Hippocampal formation (tissue), 2 donors: ENCODE results near the gene SYS1.

Experiments
- DNase-seq, 2 donors: peaks; one replicate each; lab custom pipeline; 2025; lab: John Stamatoyannopoulos, UW

The SYS1 gene

GRCh38 chr20:45355209-45356084 is 7.5 kb upstream of the SYS1 start:
- no peak for DNase-seq

GRCh38 chr20:45358282-45359068 is 4.5 kb upstream of the SYS1 start:
- peak; percentile 44 to 78 for DNase-seq

- no peak for DNase-seq
These were observed 3.9 kb upstream of the SYS1 start for GRCh38 chr20:45359069-45359405.

- DNase-seq, result no peak
These were observed 3.4 kb upstream of the SYS1 start for GRCh38 chr20:45359406-45360148.

- no peak for DNase-seq
These were observed 1.2 kb upstream of the SYS1 start for GRCh38 chr20:45361793-45362192.

GRCh38 chr20:45363611-45364492 is 896 bp downstream of the SYS1 start:
- no peak for DNase-seq

GRCh38 chr20:45365444-45365970 is 2.6 kb downstream of the SYS1 start:
- DNase-seq, result no peak

- DNase-seq, result no peak
These were observed 3.2 kb downstream of the SYS1 start for GRCh38 chr20:45366192-45366591.

- no peak for DNase-seq
These were observed 3.7 kb downstream of the SYS1 start for GRCh38 chr20:45366631-45367030.

- no peak for DNase-seq
These were observed 4.2 kb downstream of the SYS1 start for GRCh38 chr20:45367126-45367525.

GRCh38 chr20:45368221-45368980 is 5.4 kb downstream of the SYS1 start:
- DNase-seq, result no peak

- no peak for DNase-seq
These were observed 7.7 kb downstream of the SYS1 start for GRCh38 chr20:45370571-45371160.

- no peak for DNase-seq
These were observed 9.3 kb downstream of the SYS1 start for GRCh38 chr20:45372241-45372640.

GRCh38 chr20:45372646-45373352 is 9.8 kb downstream of the SYS1 start:
- DNase-seq, result peak; percentile 34 to 59

GRCh38 chr20:45373353-45374100 is 10.6 kb downstream of the SYS1 start:
- peak; percentile 64 to 86 for DNase-seq

- no peak for DNase-seq
These were observed 11.1 kb downstream of the SYS1 start for GRCh38 chr20:45374101-45374467.

- no peak for DNase-seq
These were observed 12.0 kb downstream of the SYS1 start for GRCh38 chr20:45374966-45375365.

- DNase-seq, result no peak
These were observed 14.3 kb downstream of the SYS1 start for GRCh38 chr20:45377269-45377668.

- peak; percentile 30 to 71 for DNase-seq
These were observed 15.2 kb downstream of the SYS1 start, which contains the start of gene TP53TG5 for GRCh38 chr20:45378191-45378590. Gene TP53TG5, minus strand, starts transcription at chr20:45378325. Its CDS starts 89 bp downstream, at chr20:45378236.
